HEK293 (cell line): ENCODE results near the gene PGAM5.
"Not testable (repeated sequence)": the region's sequence is repeated elsewhere in the genome, so short reads cannot be mapped to it uniquely, and the experiment has no call there.

Source experiments
- BCL11A ChIP-seq: fragments of 450-650 bp; formaldehyde crosslinking; IDR thresholded peaks from 2 replicates; pipeline ENCODE4 v1.5.1; 2016; ENCODE audit warnings: low read depth, missing biosample characterization, missing genetic modification characterization
- MZF1 ChIP-seq: fragments of 450-650 bp; formaldehyde crosslinking; IDR thresholded peaks from 2 replicates; pipeline ENCODE4 v1.5.1; 2017; ENCODE audit warnings: missing biosample characterization, missing genetic modification characterization, borderline replicate concordance
- TCF7L2 ChIP-seq: IDR thresholded peaks from 2 replicates; pipeline ENCODE4 v1.6.1; 2011; ENCODE audit warnings: low read depth, mild to moderate bottlenecking, inconsistent platforms, low read length, moderate library complexity, borderline replicate concordance
- TRIM28 ChIP-seq: IDR thresholded peaks from 2 replicates; pipeline ENCODE4 v1.6.1; 2011; ENCODE audit warnings: low read length, control low read depth, borderline replicate concordance
- ZNF16 ChIP-seq: fragments of 450-650 bp; formaldehyde crosslinking; IDR thresholded peaks from 2 replicates; pipeline ENCODE4 v1.5.1; 2016; ENCODE audit warnings: low read depth, missing biosample characterization, missing genetic modification characterization
- ZNF2 ChIP-seq: fragments of 450-650 bp; formaldehyde crosslinking; IDR thresholded peaks from 2 replicates; pipeline ENCODE4 v1.5.1; 2016; ENCODE audit warnings: missing biosample characterization, missing genetic modification characterization
- ZNF274 ChIP-seq, 2 experiments: fragments of 200-500 bp in 1 of 2; fragments of 450-650 bp in 1 of 2; sonication (Bioruptor generic) in 1 of 2; formaldehyde crosslinking in 1 of 2; IDR thresholded peaks; 2 replicates each; pipeline versions ENCODE4 v1.5.1 to v1.6.1; 2014 to 2016; ENCODE audit warnings: borderline replicate concordance in 1 of 2, inconsistent platforms in 1 of 2, low read length in 1 of 2, missing biosample characterization in 1 of 2, missing genetic modification characterization in 1 of 2
- ZNF501 ChIP-seq: fragments of 450-650 bp; formaldehyde crosslinking; IDR thresholded peaks from 2 replicates; pipeline ENCODE4 v1.5.1; 2016; ENCODE audit warnings: missing biosample characterization, missing genetic modification characterization
- ZNF664 ChIP-seq: fragments of 450-650 bp; formaldehyde crosslinking; IDR thresholded peaks from 2 replicates; pipeline ENCODE4 v1.5.1; 2016; ENCODE audit warnings: missing biosample characterization, missing genetic modification characterization
- ZSCAN30 ChIP-seq: fragments of 450-650 bp; IDR thresholded peaks from 2 replicates; pipeline ENCODE4 v1.5.1; 2018; ENCODE audit warnings: missing biosample characterization, mild to moderate bottlenecking, missing genetic modification characterization, moderate library complexity
- TF ChIP-seq, protein P1 (sequence below): fragments of 450-650 bp; formaldehyde crosslinking; IDR thresholded peaks from 2 replicates; pipeline ENCODE4 v1.5.1; 2016; ENCODE audit warnings: missing biosample characterization, missing genetic modification characterization
- TF ChIP-seq, protein P2 (sequence below): fragments of 450-650 bp; formaldehyde crosslinking; conservative IDR thresholded peaks from 2 replicates; pipeline ENCODE4 v1.5.1; 2016; ENCODE audit warnings: low read depth, missing biosample characterization, missing genetic modification characterization

- not testable (repeated sequence) for TF ChIP-seq ZNF274 (IDR thresholded peaks at IDR 0.05; ENCODE audit: low read length); ZNF274 (tag by site-specific recombination; IDR thresholded peaks at IDR 0.05; ENCODE audit: borderline replicate concordance); ZSCAN30 (tag by site-specific recombination); ZNF2 (tag by site-specific recombination); ZNF501 (tag by site-specific recombination); ZNF664 (tag by site-specific recombination); TCF7L2; MZF1 (tag by site-specific recombination); BCL11A; ZNF16 (tag by site-specific recombination); TRIM28
- TF ChIP-seq, protein P1, sequence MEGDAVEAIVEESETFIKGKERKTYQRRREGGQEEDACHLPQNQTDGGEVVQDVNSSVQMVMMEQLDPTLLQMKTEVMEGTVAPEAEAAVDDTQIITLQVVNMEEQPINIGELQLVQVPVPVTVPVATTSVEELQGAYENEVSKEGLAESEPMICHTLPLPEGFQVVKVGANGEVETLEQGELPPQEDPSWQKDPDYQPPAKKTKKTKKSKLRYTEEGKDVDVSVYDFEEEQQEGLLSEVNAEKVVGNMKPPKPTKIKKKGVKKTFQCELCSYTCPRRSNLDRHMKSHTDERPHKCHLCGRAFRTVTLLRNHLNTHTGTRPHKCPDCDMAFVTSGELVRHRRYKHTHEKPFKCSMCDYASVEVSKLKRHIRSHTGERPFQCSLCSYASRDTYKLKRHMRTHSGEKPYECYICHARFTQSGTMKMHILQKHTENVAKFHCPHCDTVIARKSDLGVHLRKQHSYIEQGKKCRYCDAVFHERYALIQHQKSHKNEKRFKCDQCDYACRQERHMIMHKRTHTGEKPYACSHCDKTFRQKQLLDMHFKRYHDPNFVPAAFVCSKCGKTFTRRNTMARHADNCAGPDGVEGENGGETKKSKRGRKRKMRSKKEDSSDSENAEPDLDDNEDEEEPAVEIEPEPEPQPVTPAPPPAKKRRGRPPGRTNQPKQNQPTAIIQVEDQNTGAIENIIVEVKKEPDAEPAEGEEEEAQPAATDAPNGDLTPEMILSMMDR (tag by site-specific recombination): not testable (repeated sequence)
- TF ChIP-seq, protein P2, sequence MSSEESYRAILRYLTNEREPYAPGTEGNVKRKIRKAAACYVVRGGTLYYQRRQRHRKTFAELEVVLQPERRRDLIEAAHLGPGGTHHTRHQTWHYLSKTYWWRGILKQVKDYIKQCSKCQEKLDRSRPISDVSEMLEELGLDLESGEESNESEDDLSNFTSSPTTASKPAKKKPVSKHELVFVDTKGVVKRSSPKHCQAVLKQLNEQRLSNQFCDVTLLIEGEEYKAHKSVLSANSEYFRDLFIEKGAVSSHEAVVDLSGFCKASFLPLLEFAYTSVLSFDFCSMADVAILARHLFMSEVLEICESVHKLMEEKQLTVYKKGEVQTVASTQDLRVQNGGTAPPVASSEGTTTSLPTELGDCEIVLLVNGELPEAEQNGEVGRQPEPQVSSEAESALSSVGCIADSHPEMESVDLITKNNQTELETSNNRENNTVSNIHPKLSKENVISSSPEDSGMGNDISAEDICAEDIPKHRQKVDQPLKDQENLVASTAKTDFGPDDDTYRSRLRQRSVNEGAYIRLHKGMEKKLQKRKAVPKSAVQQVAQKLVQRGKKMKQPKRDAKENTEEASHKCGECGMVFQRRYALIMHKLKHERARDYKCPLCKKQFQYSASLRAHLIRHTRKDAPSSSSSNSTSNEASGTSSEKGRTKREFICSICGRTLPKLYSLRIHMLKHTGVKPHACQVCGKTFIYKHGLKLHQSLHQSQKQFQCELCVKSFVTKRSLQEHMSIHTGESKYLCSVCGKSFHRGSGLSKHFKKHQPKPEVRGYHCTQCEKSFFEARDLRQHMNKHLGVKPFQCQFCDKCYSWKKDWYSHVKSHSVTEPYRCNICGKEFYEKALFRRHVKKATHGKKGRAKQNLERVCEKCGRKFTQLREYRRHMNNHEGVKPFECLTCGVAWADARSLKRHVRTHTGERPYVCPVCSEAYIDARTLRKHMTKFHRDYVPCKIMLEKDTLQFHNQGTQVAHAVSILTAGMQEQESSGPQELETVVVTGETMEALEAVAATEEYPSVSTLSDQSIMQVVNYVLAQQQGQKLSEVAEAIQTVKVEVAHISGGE (tag by site-specific recombination): not testable (repeated sequence)
These were observed 48.2 kb downstream of the PGAM5 start for GRCh38 chr12:132758825-132759224.
